Epithelial cell of esophagus (primary cell): ENCODE results near the gene NAALADL2.
"Not testable (repeated sequence)": the region's sequence is repeated elsewhere in the genome, so short reads cannot be mapped to it uniquely, and the experiment has no call there.

Source experiments
- DNase-seq: peaks from one replicate; pipeline ENCODE4 v3.0.0; 2010; ENCODE audit warnings: low read depth
- H3K4me3 ChIP-seq: 2 replicates; pipeline ENCODE4 v1.5.1; 2011; ENCODE audit warnings: mild to moderate bottlenecking, low read length, control low read depth
- CTCF ChIP-seq: IDR thresholded peaks from 2 replicates; pipeline ENCODE4 v1.5.1; 2011; ENCODE audit warnings: low read depth, mild to moderate bottlenecking, low read length, control low read depth, inconsistent platforms; ENCODE audit not compliant: insufficient read depth; ENCODE audit errors: missing control alignments

NAALADL2 gene

DNA sequence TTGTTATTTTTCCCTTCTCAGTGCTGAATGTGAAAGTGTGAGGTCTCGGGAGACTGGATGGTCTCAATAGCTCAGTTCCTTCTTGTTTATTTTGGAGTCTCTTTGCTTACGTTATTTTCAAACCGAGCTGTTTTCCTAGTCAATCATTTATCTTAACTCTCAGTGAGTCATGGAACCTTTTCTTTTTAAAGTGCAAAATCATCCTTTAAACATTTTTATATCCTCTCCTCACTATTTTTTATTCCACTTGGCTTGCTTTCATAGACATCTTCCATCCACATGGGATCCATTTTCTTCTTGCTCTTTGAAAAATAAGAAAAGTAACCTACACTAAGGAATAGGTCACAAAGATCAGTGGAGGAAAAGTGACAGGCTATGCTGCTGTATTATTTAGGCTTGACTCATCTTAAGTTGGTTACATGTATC lies 497.8 kb downstream of the NAALADL2 start:
- DNase-seq, result no peak
- no peak for TF ChIP-seq CTCF

DNA sequence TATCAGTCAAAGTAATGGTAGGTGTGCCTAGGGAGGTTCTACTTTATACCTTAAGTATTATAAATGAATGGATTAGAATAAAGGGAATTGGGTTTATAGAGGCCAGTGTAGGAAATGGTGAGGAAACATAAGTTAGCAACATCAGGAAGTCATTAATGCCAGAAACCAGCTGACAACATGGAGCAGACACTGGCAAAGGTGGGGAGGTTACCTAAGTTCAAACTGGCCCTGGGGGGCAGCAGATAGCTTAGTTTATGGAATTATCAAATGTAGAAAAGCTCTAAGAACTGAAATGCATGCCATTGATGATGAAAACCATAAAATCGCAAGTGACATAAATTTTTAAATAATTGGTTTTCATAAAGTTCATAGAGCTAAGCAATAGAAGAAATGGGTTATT lies 498.6 kb downstream of the NAALADL2 start:
- TF ChIP-seq CTCF, result no peak
- no peak for DNase-seq
- no peak overlapping the region for H3K4me3 ChIP-seq

More for the DNA sequence above, 497.8 kb downstream of the NAALADL2 start:
- H3K4me3 ChIP-seq, result no peak overlapping the region

- TF ChIP-seq CTCF, result no peak
- H3K4me3 ChIP-seq, result no peak overlapping the region
- no peak for DNase-seq
Observed at GRCh38 chr3:175358935-175359334, 499.8 kb downstream of the NAALADL2 start.

- H3K4me3 ChIP-seq, DNase-seq: not testable (repeated sequence)
Observed at GRCh38 chr3:175370426-175370825, 511.3 kb downstream of the NAALADL2 start.

- not testable (repeated sequence) for H3K4me3 ChIP-seq, DNase-seq
Observed at GRCh38 chr3:175371187-175371586, 512.1 kb downstream of the NAALADL2 start.

DNA sequence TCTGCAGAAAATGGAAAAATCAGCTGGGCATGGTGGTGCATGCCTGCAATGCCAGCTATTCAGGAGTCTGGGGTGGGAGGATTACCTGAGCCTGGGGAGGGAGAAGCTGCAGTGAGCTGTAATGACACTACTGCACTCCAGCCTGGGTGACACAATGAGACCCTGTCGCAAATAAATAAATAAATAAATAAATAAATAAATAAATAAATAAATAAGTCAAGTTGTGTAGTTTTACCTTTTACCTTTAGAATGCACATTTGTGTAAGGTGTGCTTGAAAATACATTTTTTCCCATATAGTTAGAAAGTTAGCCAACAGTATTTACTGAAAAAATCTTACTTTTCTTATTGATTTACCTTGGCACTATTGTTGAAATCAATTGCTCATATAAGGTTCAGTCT lies 515.6 kb downstream of the NAALADL2 start:
- no peak for DNase-seq
- no peak overlapping the region for H3K4me3 ChIP-seq
- no peak for TF ChIP-seq CTCF

- TF ChIP-seq CTCF, result no peak
- H3K4me3 ChIP-seq, result no peak overlapping the region
- DNase-seq, result no peak
Observed at GRCh38 chr3:175378348-175378747, 519.2 kb downstream of the NAALADL2 start.

- no peak for TF ChIP-seq CTCF
- DNase-seq, result no peak
- H3K4me3 ChIP-seq, result no peak overlapping the region
Observed at GRCh38 chr3:175381685-175382084, 522.6 kb downstream of the NAALADL2 start.
